ENCODE measurements around the gene OR52D1.

Gene OR52D1

DNA sequence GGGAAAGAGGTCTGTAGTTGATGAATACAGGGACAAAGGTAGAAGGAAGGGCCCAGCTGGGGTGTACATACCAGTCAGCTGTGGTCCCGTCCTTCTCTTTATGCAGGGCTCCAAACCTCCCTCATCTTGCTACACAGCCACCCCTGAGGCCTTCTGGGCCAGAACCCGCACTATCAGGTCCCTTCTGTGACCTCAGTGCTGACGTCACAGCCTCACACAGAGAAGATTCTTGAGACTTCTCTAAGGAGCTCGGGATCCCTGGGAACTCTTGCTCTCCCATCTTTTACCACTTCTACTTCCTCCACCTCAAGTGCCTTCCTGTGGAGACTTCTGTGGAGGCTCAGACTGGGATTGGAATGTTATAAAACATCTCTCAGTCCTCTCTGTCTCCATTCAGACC is 21.3 kb downstream of the OR52D1 start, which contains the start of gene UBQLN3:
TSS of gene UBQLN3 (minus strand) at position 155 of the 400 bp plus-strand sequence. CDS start 399 bp downstream, outside the sequence.
- TF ChIP-seq, protein P1, sequence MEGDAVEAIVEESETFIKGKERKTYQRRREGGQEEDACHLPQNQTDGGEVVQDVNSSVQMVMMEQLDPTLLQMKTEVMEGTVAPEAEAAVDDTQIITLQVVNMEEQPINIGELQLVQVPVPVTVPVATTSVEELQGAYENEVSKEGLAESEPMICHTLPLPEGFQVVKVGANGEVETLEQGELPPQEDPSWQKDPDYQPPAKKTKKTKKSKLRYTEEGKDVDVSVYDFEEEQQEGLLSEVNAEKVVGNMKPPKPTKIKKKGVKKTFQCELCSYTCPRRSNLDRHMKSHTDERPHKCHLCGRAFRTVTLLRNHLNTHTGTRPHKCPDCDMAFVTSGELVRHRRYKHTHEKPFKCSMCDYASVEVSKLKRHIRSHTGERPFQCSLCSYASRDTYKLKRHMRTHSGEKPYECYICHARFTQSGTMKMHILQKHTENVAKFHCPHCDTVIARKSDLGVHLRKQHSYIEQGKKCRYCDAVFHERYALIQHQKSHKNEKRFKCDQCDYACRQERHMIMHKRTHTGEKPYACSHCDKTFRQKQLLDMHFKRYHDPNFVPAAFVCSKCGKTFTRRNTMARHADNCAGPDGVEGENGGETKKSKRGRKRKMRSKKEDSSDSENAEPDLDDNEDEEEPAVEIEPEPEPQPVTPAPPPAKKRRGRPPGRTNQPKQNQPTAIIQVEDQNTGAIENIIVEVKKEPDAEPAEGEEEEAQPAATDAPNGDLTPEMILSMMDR (IDR thresholded peaks at IDR 0.05; ENCODE audit: insufficient read depth, low read length, poor library complexity, severe bottlenecking) = no peak
- no peak for DNase-seq (ENCODE audit: extremely low read depth, insufficient read length)
- H3K4me3 ChIP-seq (replicated peaks; ENCODE audit: low read depth, low read length) = no peak within 1 kb of the TSS
- H3K36me3 ChIP-seq (ENCODE audit: control insufficient read depth, insufficient read depth, low read length) = no peaks in the 10 kb centered on the region
- H3K27me3 ChIP-seq (replicated peaks; ENCODE audit: control insufficient read depth, insufficient read depth, low read length) = no peaks in the 10 kb centered on the region

DNA sequence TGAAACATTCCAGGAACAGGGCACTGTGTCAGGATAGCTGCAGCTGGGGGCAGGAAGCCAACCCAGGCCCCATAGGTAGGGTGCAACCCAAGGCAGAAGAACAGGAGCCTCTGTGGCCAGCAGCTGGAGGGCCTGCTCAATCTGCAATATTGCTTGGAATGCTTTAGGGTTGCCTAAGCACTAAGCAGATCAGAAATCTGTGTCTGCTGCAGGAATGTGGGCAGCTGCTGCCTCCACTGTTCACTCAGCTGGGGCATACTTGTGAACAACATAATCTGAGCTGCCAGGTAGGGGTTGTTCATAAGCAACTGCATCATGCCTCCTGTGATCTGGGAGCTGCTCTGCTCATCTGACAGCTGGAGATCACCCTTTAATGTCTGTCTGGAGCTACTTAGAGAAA is 26.4 kb downstream of the OR52D1 start:
- Histone ChIP-seq H3K4me3 (replicated peaks; ENCODE audit: low read depth, low read length) (no peak overlapping the region), H3K36me3 (ENCODE audit: control insufficient read depth, insufficient read depth, low read length) (no peaks in the 10 kb centered on the region), H3K27me3 (replicated peaks; ENCODE audit: control insufficient read depth, insufficient read depth, low read length) (no peaks in the 10 kb centered on the region)
- TF ChIP-seq, protein P1 (IDR thresholded peaks at IDR 0.05; ENCODE audit: insufficient read depth, low read length, poor library complexity, severe bottlenecking) = no peak
- DNase-seq (ENCODE audit: extremely low read depth, insufficient read length) = no peak

DNA sequence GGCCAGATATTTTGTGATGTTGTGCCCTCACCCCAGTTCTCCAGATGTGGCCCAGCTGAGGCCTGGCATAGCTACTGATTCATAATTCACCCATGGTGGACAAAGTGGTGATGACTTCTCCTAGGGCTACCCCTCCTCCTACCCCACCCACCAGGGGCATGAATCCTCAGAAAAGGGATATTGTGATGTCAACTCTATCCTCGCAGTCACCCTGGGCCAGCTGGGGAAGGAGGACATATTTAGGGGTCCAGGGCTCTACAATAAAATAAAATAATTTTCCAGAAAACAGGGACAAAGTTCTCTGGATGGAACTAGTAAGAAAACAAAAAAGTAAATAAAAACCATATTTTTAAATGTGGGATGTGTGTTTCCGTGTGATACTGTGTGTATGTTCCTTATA is 28.1 kb downstream of the OR52D1 start, which contains the start of gene UBQLNL:
TSS of gene UBQLNL (minus strand) at position 101 of the 400 bp plus-strand sequence. CDS start 258 bp downstream, outside the sequence.
- H3K36me3 ChIP-seq (ENCODE audit: control insufficient read depth, insufficient read depth, low read length) = no peaks in the 10 kb centered on the region
- H3K4me3 ChIP-seq (replicated peaks; ENCODE audit: low read depth, low read length) = no peak within 1 kb of the TSS
- H3K27me3 ChIP-seq (replicated peaks; ENCODE audit: control insufficient read depth, insufficient read depth, low read length) = no peaks in the 10 kb centered on the region
- TF ChIP-seq, protein P1 (IDR thresholded peaks at IDR 0.05; ENCODE audit: insufficient read depth, low read length, poor library complexity, severe bottlenecking) = no peak
- DNase-seq (ENCODE audit: extremely low read depth, insufficient read length) = no peak

DNA sequence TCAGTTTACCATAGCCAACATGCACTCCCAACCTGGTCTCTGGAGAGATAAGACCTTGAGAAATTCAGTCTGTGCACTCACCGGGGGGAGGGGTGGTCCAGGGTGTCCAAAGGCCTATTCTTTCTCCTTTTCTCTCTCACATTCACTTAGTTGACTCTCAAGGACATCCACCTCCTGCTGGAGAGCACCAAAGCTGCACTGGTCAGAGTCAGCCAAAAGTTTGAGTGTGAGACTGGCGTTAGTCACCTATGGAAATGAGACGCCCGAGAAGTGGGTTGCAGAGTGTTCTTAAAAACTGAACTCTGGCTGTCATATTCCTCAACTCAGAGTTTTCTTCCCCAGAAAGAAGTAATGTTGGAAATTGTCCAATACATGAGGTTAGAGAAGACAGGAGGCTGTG is 33.1 kb downstream of the OR52D1 start:
- Histone ChIP-seq H3K27me3 (replicated peaks; ENCODE audit: control insufficient read depth, insufficient read depth, low read length) (no peaks in the 10 kb centered on the region), H3K4me3 (replicated peaks; ENCODE audit: low read depth, low read length) (no peak overlapping the region), H3K36me3 (ENCODE audit: control insufficient read depth, insufficient read depth, low read length) (no peaks in the 10 kb centered on the region)
- TF ChIP-seq, protein P1 (IDR thresholded peaks at IDR 0.05; ENCODE audit: insufficient read depth, low read length, poor library complexity, severe bottlenecking) = no peak
- no peak for DNase-seq (ENCODE audit: extremely low read depth, insufficient read length)

DNA sequence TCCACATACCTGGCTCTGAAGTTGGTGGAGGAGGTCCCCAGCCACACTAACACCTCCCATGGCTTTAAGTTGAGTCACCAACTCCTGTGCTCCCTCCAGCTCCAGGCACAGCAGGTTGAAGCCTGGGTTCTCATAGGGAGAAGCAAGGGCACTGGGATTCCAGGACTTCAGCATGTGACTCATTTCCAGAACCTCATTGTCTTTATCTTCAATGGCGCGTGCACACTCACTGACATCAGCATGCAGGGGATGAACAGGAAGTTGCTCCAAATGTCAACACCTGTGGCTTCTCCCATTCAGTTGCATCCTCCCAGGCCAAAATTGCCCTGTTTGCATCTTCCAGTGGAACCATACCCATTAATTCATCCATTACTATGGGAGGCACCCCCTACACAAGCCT is 33.8 kb downstream of the OR52D1 start:
- peaks cover 2% of the 10 kb centered on the region; the same call in 1 of the 2 replicates for H3K27me3 ChIP-seq (replicated peaks; ENCODE audit: control insufficient read depth, insufficient read depth, low read length)
- no peak for DNase-seq (ENCODE audit: extremely low read depth, insufficient read length)
- H3K4me3 ChIP-seq (replicated peaks; ENCODE audit: low read depth, low read length) = no peak overlapping the region
- no peaks in the 10 kb centered on the region for H3K36me3 ChIP-seq (ENCODE audit: control insufficient read depth, insufficient read depth, low read length)
- TF ChIP-seq, protein P1 (IDR thresholded peaks at IDR 0.05; ENCODE audit: insufficient read depth, low read length, poor library complexity, severe bottlenecking) = no peak

DNA sequence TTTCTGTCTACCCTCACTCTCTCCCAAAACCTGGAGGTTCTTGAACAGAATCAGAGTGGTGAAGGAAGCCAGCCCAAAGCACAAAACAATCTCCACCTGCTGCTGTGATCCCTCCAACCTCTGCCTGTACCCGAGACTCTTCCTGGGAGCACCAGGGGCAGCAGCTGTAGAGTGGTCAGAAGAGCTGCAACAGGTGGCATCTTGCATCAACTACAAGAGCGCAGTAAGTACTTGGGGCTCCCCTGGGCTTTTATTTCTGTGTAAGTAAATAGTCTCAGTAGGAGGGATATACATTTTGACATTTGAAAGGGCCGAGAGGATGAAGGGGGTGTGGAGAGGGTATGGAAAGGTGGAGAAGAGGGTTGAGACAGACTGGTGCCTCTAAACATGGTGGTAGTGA is 36.3 kb downstream of the OR52D1 start:
- H3K27me3 ChIP-seq (replicated peaks; ENCODE audit: control insufficient read depth, insufficient read depth, low read length) = peaks cover 2% of the 10 kb centered on the region; the same call in 1 of the 2 replicates
- DNase-seq (ENCODE audit: extremely low read depth, insufficient read length) = no peak
- H3K36me3 ChIP-seq (ENCODE audit: control insufficient read depth, insufficient read depth, low read length) = no peaks in the 10 kb centered on the region
- TF ChIP-seq, protein P1 (IDR thresholded peaks at IDR 0.05; ENCODE audit: insufficient read depth, low read length, poor library complexity, severe bottlenecking) = no peak
- H3K4me3 ChIP-seq (replicated peaks; ENCODE audit: low read depth, low read length) = no peak overlapping the region
